Trophoblast cell (in vitro differentiated cells and primary cell): ENCODE results near the gene CAMK1D.

Experiments used
- DNase-seq, 2 donors: peaks; one replicate each; pipeline ENCODE4 v3.0.0-alpha.2; 2016
- H2AFZ ChIP-seq: 2 replicates; pipeline ENCODE4 v1.6.1; 2013; ENCODE audit warnings: low read length, moderate library complexity, mild to moderate bottlenecking; ENCODE audit not compliant: insufficient read depth, poor library complexity
- H2AK5ac ChIP-seq: 2 replicates; pipeline ENCODE4 v1.6.1; 2013; ENCODE audit warnings: mild to moderate bottlenecking, low read length
- H2BK120ac ChIP-seq: 2 replicates; pipeline ENCODE4 v1.6.1; 2013; ENCODE audit warnings: low read length, mild to moderate bottlenecking, moderate library complexity; ENCODE audit not compliant: insufficient read depth, poor library complexity
- H2BK12ac ChIP-seq: 2 replicates; pipeline ENCODE4 v1.6.1; 2013; ENCODE audit warnings: mild to moderate bottlenecking, low read length, moderate library complexity
- H2BK5ac ChIP-seq: 2 replicates; pipeline ENCODE4 v1.6.1; 2013; ENCODE audit warnings: low read length, low read depth, moderate library complexity, mild to moderate bottlenecking; ENCODE audit not compliant: poor library complexity
- H3K14ac ChIP-seq: 2 replicates; pipeline ENCODE4 v1.6.1; 2013; ENCODE audit warnings: mild to moderate bottlenecking, low read length
- H3K18ac ChIP-seq: 2 replicates; pipeline ENCODE4 v1.6.1; 2013; ENCODE audit warnings: mild to moderate bottlenecking, low read length
- H3K23ac ChIP-seq: 2 replicates; pipeline ENCODE4 v1.6.1; 2013; ENCODE audit warnings: low read length
- H3K27ac ChIP-seq: 2 replicates; pipeline ENCODE4 v1.5.1; 2013; ENCODE audit warnings: low read depth, mild to moderate bottlenecking, inconsistent platforms, low read length, moderate library complexity
- H3K27me3 ChIP-seq: 2 replicates; pipeline ENCODE4 v1.6.1; 2013; ENCODE audit warnings: inconsistent platforms, mild to moderate bottlenecking, low read length, moderate library complexity; ENCODE audit not compliant: insufficient read depth
- H3K36me3 ChIP-seq, 2 experiments: 1 replicate in 1 of 2; 2 replicates in 1 of 2; pipeline ENCODE4 v1.6.1; 2013; ENCODE audit warnings: low read length in 2 of 2, mild to moderate bottlenecking in 2 of 2, moderate library complexity in 1 of 2; ENCODE audit not compliant: insufficient read depth in 2 of 2, control insufficient read depth in 1 of 2
- H3K4ac ChIP-seq: 2 replicates; pipeline ENCODE4 v1.6.1; 2013; ENCODE audit warnings: low read depth, mild to moderate bottlenecking, low read length, moderate library complexity
- H3K4me1 ChIP-seq, 2 experiments: 1 replicate in 1 of 2; 2 replicates in 1 of 2; pipeline ENCODE4 v1.6.1; 2013; ENCODE audit warnings: low read length in 2 of 2, mild to moderate bottlenecking in 2 of 2, moderate library complexity in 1 of 2; ENCODE audit not compliant: insufficient read depth in 2 of 2, control insufficient read depth in 1 of 2
- H3K4me2 ChIP-seq: 2 replicates; pipeline ENCODE4 v1.6.1; 2013; ENCODE audit warnings: inconsistent platforms, mild to moderate bottlenecking, low read length, moderate library complexity
- H3K4me3 ChIP-seq: 2 replicates; pipeline ENCODE4 v1.5.1; 2013; ENCODE audit warnings: mild to moderate bottlenecking, low read depth, low read length, inconsistent platforms
- H3K79me1 ChIP-seq: one replicate; pipeline ENCODE4 v1.6.1; 2013; ENCODE audit warnings: low read length
- H3K79me2 ChIP-seq: 2 replicates; pipeline ENCODE4 v1.6.1; 2013; ENCODE audit warnings: low read length, mild to moderate bottlenecking; ENCODE audit not compliant: control insufficient read depth, insufficient read depth, poor library complexity
- H3K9ac ChIP-seq: 2 replicates; pipeline ENCODE4 v1.6.1; 2013; ENCODE audit warnings: mild to moderate bottlenecking, low read length
- H3K9me3 ChIP-seq: 2 replicates; pipeline ENCODE4 v1.6.1; 2013; ENCODE audit warnings: low read depth, mild to moderate bottlenecking, control low read depth, inconsistent platforms, low read length; ENCODE audit not compliant: insufficient read depth
- H4K12ac ChIP-seq: 2 replicates; pipeline ENCODE4 v1.6.1; 2013; ENCODE audit warnings: low read depth, mild to moderate bottlenecking, low read length, moderate library complexity
- H4K8ac ChIP-seq: 2 replicates; pipeline ENCODE4 v1.6.1; 2013; ENCODE audit warnings: low read depth, mild to moderate bottlenecking, low read length, moderate library complexity
- H4K91ac ChIP-seq: one replicate; pipeline ENCODE4 v1.6.1; 2013; ENCODE audit warnings: low read depth, mild to moderate bottlenecking, low read length, moderate library complexity
- WGBS: extraction: QIAGEN DNeasy Blood & Tissue Kit; methylation state at CpG from one replicate; pipeline ENCODE4 v1.1.7; 2013; ENCODE audit warnings: missing lambda C conversion rate; ENCODE audit not compliant: insufficient read length, insufficient coverage; ENCODE audit errors: extremely low coverage; 5-methylcytosine and 5-hydroxymethylcytosine counted together

The CAMK1D gene

GRCh38 chr10:12445701-12446334 lies 96.5 kb downstream of the CAMK1D start:
- no peak overlapping the region for H3K18ac ChIP-seq
- WGBS = no CpG with 5 or more reads among the region's 4 CpGs
- H3K4me2 ChIP-seq = no peak overlapping the region
- no peaks in the 10 kb centered on the region for H3K4me1 ChIP-seq
- H4K91ac ChIP-seq = no peak overlapping the region
- H2BK120ac ChIP-seq = no peak overlapping the region
- H3K9ac ChIP-seq = no peak overlapping the region
- no peak overlapping the region for H4K12ac ChIP-seq
- DNase-seq = no peak
- no peak overlapping the region for H2BK12ac ChIP-seq
- no peaks in the 10 kb centered on the region for H3K36me3 ChIP-seq
- H3K79me2 ChIP-seq = no peaks in the 10 kb centered on the region
- no peaks in the 10 kb centered on the region for H3K79me1 ChIP-seq
- no peak overlapping the region for H2AK5ac ChIP-seq
- H3K4me3 ChIP-seq = no peak overlapping the region
- H3K4ac ChIP-seq = no peak overlapping the region
- no peak overlapping the region for H2BK5ac ChIP-seq
- no peak overlapping the region for H4K8ac ChIP-seq
- no peak overlapping the region for H3K23ac ChIP-seq
- no peaks in the 10 kb centered on the region for H3K27me3 ChIP-seq
- H3K14ac ChIP-seq = no peak overlapping the region
- H3K9me3 ChIP-seq = no peaks in the 10 kb centered on the region
- H2AFZ ChIP-seq = no peak overlapping the region
- H3K27ac ChIP-seq = no peak overlapping the region

- no peak for DNase-seq
- no peak overlapping the region for H3K4me3 ChIP-seq
- no peak overlapping the region for H2AFZ ChIP-seq
- no peaks in the 10 kb centered on the region for H3K79me2 ChIP-seq
- H3K4me1 ChIP-seq = no peaks in the 10 kb centered on the region
- H3K27me3 ChIP-seq = no peaks in the 10 kb centered on the region
- H2AK5ac ChIP-seq = no peak overlapping the region
- no peak overlapping the region for H3K4me2 ChIP-seq
- no peaks in the 10 kb centered on the region for H3K36me3 ChIP-seq
- no peak overlapping the region for H4K91ac ChIP-seq
- H2BK5ac ChIP-seq = no peak overlapping the region
- H3K9ac ChIP-seq = no peak overlapping the region
- H3K14ac ChIP-seq = no peak overlapping the region
- no peak overlapping the region for H3K4ac ChIP-seq
- H2BK12ac ChIP-seq = no peak overlapping the region
- H4K12ac ChIP-seq = no peak overlapping the region
- no peak overlapping the region for H3K18ac ChIP-seq
- H3K79me1 ChIP-seq = no peaks in the 10 kb centered on the region
- H3K23ac ChIP-seq = no peak overlapping the region
- H2BK120ac ChIP-seq = no peak overlapping the region
- H4K8ac ChIP-seq = no peak overlapping the region
- no CpG with 5 or more reads among the region's 3 CpGs for WGBS
- H3K27ac ChIP-seq = no peak overlapping the region
- H3K9me3 ChIP-seq = no peaks in the 10 kb centered on the region
These were observed 99.0 kb downstream of the CAMK1D start for GRCh38 chr10:12448340-12448728.

DNA sequence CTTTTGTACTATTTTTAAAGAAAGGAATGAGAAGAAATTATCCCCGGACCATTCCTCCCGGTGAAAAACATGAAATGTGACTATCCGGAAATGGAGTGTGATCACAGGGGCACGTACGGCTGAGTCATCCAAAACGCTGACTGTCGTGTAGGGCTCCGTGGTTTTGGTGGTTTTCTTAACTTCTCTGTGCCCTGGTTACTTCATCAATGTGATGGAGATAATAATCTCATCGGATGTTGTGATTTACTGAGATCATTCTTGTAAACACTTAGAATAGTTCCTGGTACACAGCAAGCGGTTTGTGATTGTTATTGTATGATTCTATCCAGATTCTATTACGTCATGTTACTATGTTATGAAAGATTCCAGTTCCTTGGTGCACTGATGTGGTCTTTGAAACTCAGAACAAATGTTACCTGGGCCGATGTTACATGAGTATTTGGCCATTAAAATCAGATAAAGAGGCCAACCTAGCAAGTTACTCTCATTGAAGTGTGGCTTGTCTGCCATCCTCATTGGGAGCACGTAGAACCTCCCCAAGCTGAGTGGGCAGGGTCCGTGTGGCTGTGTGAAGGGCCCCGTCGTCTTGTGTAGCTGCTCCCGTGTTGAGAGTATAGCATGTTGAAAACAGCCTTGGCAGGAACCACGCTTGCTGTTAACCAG lies 99.5 kb downstream of the CAMK1D start:
- Histone ChIP-seq H3K27ac (no peak overlapping the region), H3K18ac (no peak overlapping the region), H2AK5ac (no peak overlapping the region), H3K4me1 (no peaks in the 10 kb centered on the region), H3K4ac (no peak overlapping the region), H2AFZ (no peak overlapping the region), H4K91ac (no peak overlapping the region), H2BK12ac (no peak overlapping the region), H4K12ac (no peak overlapping the region), H3K36me3 (no peaks in the 10 kb centered on the region), H4K8ac (no peak overlapping the region), H3K4me2 (no peak overlapping the region), H3K27me3 (no peaks in the 10 kb centered on the region), H3K4me3 (no peak overlapping the region), H2BK120ac (no peak overlapping the region), H2BK5ac (no peak overlapping the region), H3K23ac (no peak overlapping the region), H3K9ac (no peak overlapping the region), H3K79me2 (no peaks in the 10 kb centered on the region), H3K79me1 (no peaks in the 10 kb centered on the region), H3K14ac (no peak overlapping the region), H3K9me3 (no peaks in the 10 kb centered on the region)
- WGBS = no CpG with 5 or more reads among the region's 18 CpGs
- DNase-seq = peak; percentile 48 to 60

DNA sequence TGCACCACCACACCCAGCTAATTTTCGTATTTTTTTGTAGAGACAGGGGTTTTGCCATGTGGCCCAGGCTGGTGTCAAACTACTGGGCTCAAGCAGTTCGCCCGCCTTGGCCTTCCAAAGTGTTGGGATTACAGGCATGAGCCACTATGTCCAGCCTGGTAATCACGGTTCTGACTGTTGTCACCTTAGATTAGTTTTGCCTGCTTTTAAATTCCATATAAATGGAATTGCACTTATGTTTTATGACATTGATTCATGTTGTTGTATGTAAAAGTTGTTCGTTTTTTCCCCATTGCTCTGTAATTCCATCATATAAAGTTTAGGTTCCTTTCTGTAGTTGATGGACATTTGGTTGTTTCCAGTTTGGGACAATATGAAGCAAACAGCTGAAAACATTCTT lies 106.0 kb downstream of the CAMK1D start:
- H3K36me3 ChIP-seq = no peaks in the 10 kb centered on the region
- no peak overlapping the region for H4K91ac ChIP-seq
- H3K79me2 ChIP-seq = no peaks in the 10 kb centered on the region
- no peak overlapping the region for H3K9ac ChIP-seq
- H2AK5ac ChIP-seq = no peak overlapping the region
- no peak overlapping the region for H2BK12ac ChIP-seq
- WGBS = no CpG with 5 or more reads among the region's 5 CpGs
- no peaks in the 10 kb centered on the region for H3K27me3 ChIP-seq
- no peak overlapping the region for H3K4ac ChIP-seq
- no peak overlapping the region for H3K18ac ChIP-seq
- H2BK120ac ChIP-seq = no peak overlapping the region
- H3K14ac ChIP-seq = no peak overlapping the region
- H3K4me2 ChIP-seq = no peak overlapping the region
- no peak overlapping the region for H4K8ac ChIP-seq
- H3K27ac ChIP-seq = no peak overlapping the region
- no peaks in the 10 kb centered on the region for H3K79me1 ChIP-seq
- H2AFZ ChIP-seq = no peak overlapping the region
- DNase-seq = no peak
- H3K23ac ChIP-seq = no peak overlapping the region
- no peak overlapping the region for H2BK5ac ChIP-seq
- H4K12ac ChIP-seq = no peak overlapping the region
- no peaks in the 10 kb centered on the region for H3K9me3 ChIP-seq
- no peaks in the 10 kb centered on the region for H3K4me1 ChIP-seq
- H3K4me3 ChIP-seq = no peak overlapping the region
